ENCODE results near the gene PLA2G7. TPM values are rescaled to one million over a fixed set of nuclear protein-coding genes. Genes with fewer than 3 reads are reported as not detected.

Gene PLA2G7
- total and polyA plus RNA-seq, 10 donors, result 8.9 to 47.9 (median 22.0) TPM

GRCh38 chr6:46755865-46756264, 20.7 kb upstream of the PLA2G7 start:
- TF ChIP-seq CTCF (IDR thresholded peaks at IDR 0.05 in 8 of 11, conservative IDR thresholded peaks at IDR 0.05 in 3 of 11), result no peak
- WGBS, 5 donors, result 52 to 70% (median 57%) methylated on average over 1 of the region's 1 CpG
- no peak overlapping the region for H3K4me3 ChIP-seq

GRCh38 chr6:46751658-46752057, 16.5 kb upstream of the PLA2G7 start:
- TF ChIP-seq POLR2AphosphoS5 (IDR thresholded peaks at IDR 0.05), result no peak
- TF ChIP-seq POLR2A (IDR thresholded peaks at IDR 0.05), result no peak
- no peak for TF ChIP-seq CTCF (IDR thresholded peaks at IDR 0.05 in 8 of 11, conservative IDR thresholded peaks at IDR 0.05 in 3 of 11)
- WGBS, 5 donors, result 55 to 88% (median 84%) methylated on average over 3 of the region's 3 CpGs
- intact Hi-C loops (cut with DNase I; ENCODE audit: low total_unique reads), result no loop called here

More at GRCh38 chr6:46755865-46756264, 20.7 kb upstream of the PLA2G7 start:
- Histone ChIP-seq H3K4me1 (peaks cover 0 to 5% (median 0%) of the 10 kb centered on the region in 6 donors), H3K27me3 (replicated peaks in 1 of 7) (peaks cover 0 to 13% (median 0%) of the 10 kb centered on the region in 7 donors), H3K9me3 (no peaks in the 10 kb centered on the region), H3K27ac (no peak overlapping the region), H3K36me3 (no peaks in the 10 kb centered on the region)
- DNase-seq, result no peak
- intact Hi-C loops (cut with DNase I; ENCODE audit: low total_unique reads), result no loop called here

GRCh38 chr6:46749731-46750130, 14.6 kb upstream of the PLA2G7 start:
- 80 to 93% (median 88%) methylated on average over 5 of the region's 5 CpGs for WGBS, 5 donors
- no peak for TF ChIP-seq POLR2A (IDR thresholded peaks at IDR 0.05)
- TF ChIP-seq CTCF (IDR thresholded peaks at IDR 0.05 in 8 of 11, conservative IDR thresholded peaks at IDR 0.05 in 3 of 11), result no peak
- no peak for TF ChIP-seq POLR2AphosphoS5 (IDR thresholded peaks at IDR 0.05)
- Histone ChIP-seq H3K4me3 (no peak overlapping the region), H3K36me3 (no peaks in the 10 kb centered on the region), H3K4me1 (no peaks in the 10 kb centered on the region), H3K27ac (no peak overlapping the region), H3K9me3 (no peaks in the 10 kb centered on the region), H3K27me3 (replicated peaks in 1 of 7) (peaks cover 0 to 13% (median 0%) of the 10 kb centered on the region in 7 donors)
- intact Hi-C loops (cut with DNase I; ENCODE audit: low total_unique reads), result no loop called here
- DNase-seq, result no peak

More at GRCh38 chr6:46751658-46752057, 16.5 kb upstream of the PLA2G7 start:
- Histone ChIP-seq H3K27ac (no peak overlapping the region), H3K9me3 (no peaks in the 10 kb centered on the region), H3K4me3 (no peak overlapping the region), H3K27me3 (replicated peaks in 1 of 7) (peaks cover 0 to 13% (median 0%) of the 10 kb centered on the region in 7 donors), H3K4me1 (peaks cover 0 to 3% (median 0%) of the 10 kb centered on the region in 6 donors), H3K36me3 (no peaks in the 10 kb centered on the region)
- DNase-seq, result no peak

GRCh38 chr6:46748940-46749503, 13.8 kb upstream of the PLA2G7 start:
- no peaks in the 10 kb centered on the region for H3K36me3 ChIP-seq
- H3K27me3 ChIP-seq (replicated peaks in 1 of 7), result peaks cover 0 to 13% (median 0%) of the 10 kb centered on the region in 7 donors
- no peaks in the 10 kb centered on the region for H3K4me1 ChIP-seq
- no peaks in the 10 kb centered on the region for H3K9me3 ChIP-seq
- TF ChIP-seq POLR2AphosphoS5 (IDR thresholded peaks at IDR 0.05) (no peak), POLR2A (IDR thresholded peaks at IDR 0.05) (no peak), CTCF (IDR thresholded peaks at IDR 0.05 in 8 of 11, conservative IDR thresholded peaks at IDR 0.05 in 3 of 11) (no peak)
- intact Hi-C loops (cut with DNase I; ENCODE audit: low total_unique reads), result no loop called here
- no peak overlapping the region for H3K4me3 ChIP-seq
- WGBS, 5 donors, result 90 to 100% (median 93%) methylated on average over 5 of the region's 5 CpGs
- no peak overlapping the region for H3K27ac ChIP-seq
- no peak for DNase-seq
